Activated naive CD4-positive, alpha-beta T cell treated with anti-CD3 and anti-CD28 coated beads, Interleukin-2, amount 10 ng/mL, durations not matched to agents 7 days and 5 days (primary cell): ENCODE measurements around the gene HSP90B1.

Experiments used
- CTCF ChIA-PET: fragments of 350-600 bp; sonication (Branson Sonifier 250); formaldehyde crosslinking; loops from one replicate; lab custom pipeline; 2021; ENCODE audit warnings: antibody characterized with exemption; lab: Charles Lee
- DNase-seq: peaks from one replicate; pipeline ENCODE4 v3.0.0-alpha.2; 2020
- H3K27ac Mint-ChIP-seq: one replicate; pipeline ENCODE4 v1.8.0; 2021; ENCODE audit warnings: mild to moderate bottlenecking, moderate library complexity, mixed read lengths
- H3K27me3 Mint-ChIP-seq: one replicate; pipeline ENCODE4 v1.8.0; 2021; ENCODE audit warnings: mild to moderate bottlenecking, mixed read lengths
- H3K36me3 Mint-ChIP-seq: one replicate; pipeline ENCODE4 v1.8.0; 2021; ENCODE audit warnings: mixed read lengths
- H3K4me1 Mint-ChIP-seq: one replicate; pipeline ENCODE4 v1.8.0; 2021; ENCODE audit warnings: mixed read lengths
- H3K4me3 Mint-ChIP-seq: one replicate; pipeline ENCODE4 v1.8.0; 2021; ENCODE audit warnings: mild to moderate bottlenecking, moderate library complexity, mixed read lengths
- H3K9me3 Mint-ChIP-seq: one replicate; pipeline ENCODE4 v1.8.0; 2021; ENCODE audit warnings: mixed read lengths

Gene HSP90B1

GRCh38 chr12:103966736-103967135 is 36.5 kb downstream of the HSP90B1 start:
- no peak for DNase-seq
- H3K27ac Mint-ChIP-seq: peak overlapping the region; percentile 98
- CTCF ChIA-PET: interaction anchor here (1.8 kb wide), 2 partner anchors 88 to 93 kb away, joined by 6 to 7 read pairs; no protein-coding TSS in a partner anchor

GRCh38 chr12:103969391-103969790 is 39.2 kb downstream of the HSP90B1 start:
- CTCF ChIA-PET: interaction anchor here (0.9 kb wide), 1 partner anchor 22 kb away, joined by 3 read pairs; no protein-coding TSS in a partner anchor
- Mint-ChIP-seq H3K27ac (no peak overlapping the region), H3K4me3 (no peak overlapping the region), H3K4me1 (peaks cover 62% of the 10 kb centered on the region), H3K27me3 (peaks cover 5% of the 10 kb centered on the region), H3K9me3 (no peaks in the 10 kb centered on the region), H3K36me3 (peaks cover 33% of the 10 kb centered on the region)
- no peak for DNase-seq

More at GRCh38 chr12:103966736-103967135, 36.5 kb downstream of the HSP90B1 start:
- H3K36me3 Mint-ChIP-seq: peaks cover 26% of the 10 kb centered on the region
- peaks cover 54% of the 10 kb centered on the region for H3K4me1 Mint-ChIP-seq
- peak overlapping the region; percentile 99 for H3K4me3 Mint-ChIP-seq
- H3K9me3 Mint-ChIP-seq: no peaks in the 10 kb centered on the region
- H3K27me3 Mint-ChIP-seq: peaks cover 5% of the 10 kb centered on the region

DNA sequence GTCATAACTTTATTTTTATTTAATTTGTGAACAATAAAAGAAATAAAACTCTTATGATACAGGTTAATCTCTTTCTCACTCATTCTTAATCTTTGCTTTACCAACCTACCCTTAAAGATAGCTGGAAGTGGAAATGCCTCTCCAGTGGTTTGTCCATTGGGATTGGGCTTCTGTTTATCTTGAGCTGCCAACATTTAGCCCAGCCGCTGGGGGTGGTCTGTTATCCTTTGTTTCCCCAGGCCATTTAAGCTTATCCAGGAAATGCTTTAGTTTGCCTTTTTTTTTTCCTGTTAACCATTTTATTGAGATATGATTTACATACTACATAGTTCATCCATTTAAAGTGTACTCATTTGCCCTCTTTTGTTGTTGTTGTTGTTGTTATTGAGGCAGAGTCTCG is 43.7 kb downstream of the HSP90B1 start:
- Mint-ChIP-seq H3K4me3 (no peak overlapping the region), H3K4me1 (peaks cover 29% of the 10 kb centered on the region)

GRCh38 chr12:103975368-103975767 is 45.2 kb downstream of the HSP90B1 start:
- H3K4me1 Mint-ChIP-seq: peaks cover 23% of the 10 kb centered on the region
- H3K36me3 Mint-ChIP-seq: peaks cover 32% of the 10 kb centered on the region
- H3K27ac Mint-ChIP-seq: peak overlapping the region; percentile 16

More for the DNA sequence above, 43.7 kb downstream of the HSP90B1 start:
- Mint-ChIP-seq H3K9me3 (no peaks in the 10 kb centered on the region), H3K36me3 (peaks cover 28% of the 10 kb centered on the region), H3K27ac (no peak overlapping the region), H3K27me3 (no peaks in the 10 kb centered on the region)
- CTCF ChIA-PET: interaction anchor here (1.0 to 1.5 kb wide), 3 partner anchors 10 to 135 kb away, joined by 3 to 5 read pairs (median 3); no protein-coding TSS in a partner anchor
- no peak for DNase-seq

GRCh38 chr12:103978384-103978982 is 48.3 kb downstream of the HSP90B1 start:
- no peak overlapping the region for H3K4me3 Mint-ChIP-seq
- CTCF ChIA-PET: no interaction called here

More at GRCh38 chr12:103975368-103975767, 45.2 kb downstream of the HSP90B1 start:
- Mint-ChIP-seq H3K4me3 (no peak overlapping the region), H3K27me3 (no peaks in the 10 kb centered on the region), H3K9me3 (no peaks in the 10 kb centered on the region)
- CTCF ChIA-PET: no interaction called here
- DNase-seq: no peak

DNA sequence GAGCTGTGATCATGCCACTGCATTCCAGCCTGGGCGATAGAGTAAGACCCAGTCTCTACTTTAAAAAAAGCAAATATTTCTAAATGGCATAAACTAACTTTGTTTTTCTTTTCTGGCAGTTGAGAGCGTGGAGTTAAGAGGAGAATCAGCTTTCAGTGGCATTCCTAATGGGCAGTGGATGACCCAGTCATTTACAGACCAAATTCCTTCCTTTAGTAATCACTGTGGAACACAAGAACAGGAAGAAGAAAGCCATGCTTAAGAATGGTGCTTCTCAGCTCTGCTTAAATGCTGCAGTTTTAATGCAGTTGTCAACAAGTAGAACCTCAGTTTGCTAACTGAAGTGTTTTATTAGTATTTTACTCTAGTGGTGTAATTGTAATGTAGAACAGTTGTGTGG is 56.6 kb downstream of the HSP90B1 start:
- CTCF ChIA-PET: no interaction called here
- Mint-ChIP-seq H3K9me3 (no peaks in the 10 kb centered on the region), H3K27me3 (no peaks in the 10 kb centered on the region), H3K36me3 (peaks cover 22% of the 10 kb centered on the region), H3K4me3 (no peak overlapping the region), H3K4me1 (no peaks in the 10 kb centered on the region), H3K27ac (no peak overlapping the region)
- DNase-seq: no peak

More at GRCh38 chr12:103978384-103978982, 48.3 kb downstream of the HSP90B1 start:
- H3K27ac Mint-ChIP-seq: no peak overlapping the region
- H3K9me3 Mint-ChIP-seq: no peaks in the 10 kb centered on the region
- H3K4me1 Mint-ChIP-seq: peaks cover 12% of the 10 kb centered on the region
- H3K36me3 Mint-ChIP-seq: peaks cover 38% of the 10 kb centered on the region
- no peak for DNase-seq
- H3K27me3 Mint-ChIP-seq: no peaks in the 10 kb centered on the region

DNA sequence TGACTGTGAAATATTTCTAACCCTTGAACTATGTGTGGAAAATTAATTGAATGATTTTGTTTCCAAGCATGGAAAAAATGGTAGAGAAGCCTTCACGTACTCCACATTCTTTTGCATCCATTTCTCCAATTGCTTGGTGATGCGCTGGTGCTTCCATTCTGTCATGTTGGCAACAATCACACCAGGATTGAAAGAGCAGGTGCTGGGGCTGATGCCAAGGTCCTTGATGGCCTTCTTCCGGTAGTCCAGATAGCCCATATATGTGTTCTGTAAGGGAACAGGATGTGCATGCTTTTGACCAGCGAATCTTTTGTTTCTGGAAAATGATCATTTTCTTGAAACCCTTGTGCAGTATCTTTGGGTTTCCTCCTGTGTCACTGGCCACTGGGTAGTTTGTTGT is 64.0 kb downstream of the HSP90B1 start:
- CTCF ChIA-PET: no interaction called here
- H3K27me3 Mint-ChIP-seq: peaks cover 16% of the 10 kb centered on the region
- peaks cover 1% of the 10 kb centered on the region for H3K36me3 Mint-ChIP-seq
- DNase-seq: no peak
- no peaks in the 10 kb centered on the region for H3K4me1 Mint-ChIP-seq
- no peak overlapping the region for H3K4me3 Mint-ChIP-seq
- H3K9me3 Mint-ChIP-seq: no peaks in the 10 kb centered on the region
- no peak overlapping the region for H3K27ac Mint-ChIP-seq

GRCh38 chr12:103996595-103996994 is 66.4 kb downstream of the HSP90B1 start:
- Mint-ChIP-seq H3K4me1 (no peaks in the 10 kb centered on the region), H3K4me3 (no peak overlapping the region), H3K9me3 (no peaks in the 10 kb centered on the region), H3K27me3 (peaks cover 20% of the 10 kb centered on the region), H3K36me3 (no peaks in the 10 kb centered on the region), H3K27ac (no peak overlapping the region)
- CTCF ChIA-PET: interaction anchor here (0.6 to 1.0 kb wide), 3 partner anchors 13 to 112 kb away, joined by 3 read pairs; no protein-coding TSS in a partner anchor
- no peak for DNase-seq

- no peaks in the 10 kb centered on the region for H3K4me1 Mint-ChIP-seq
- H3K4me3 Mint-ChIP-seq: no peak overlapping the region
- H3K27me3 Mint-ChIP-seq: peaks cover 20% of the 10 kb centered on the region
- DNase-seq: no peak
- H3K36me3 Mint-ChIP-seq: no peaks in the 10 kb centered on the region
- H3K27ac Mint-ChIP-seq: no peak overlapping the region
- CTCF ChIA-PET: interaction anchor here (0.6 to 1.0 kb wide), 4 partner anchors 88 to 178 kb away, joined by 3 to 4 read pairs (median 3); no protein-coding TSS in a partner anchor
- no peaks in the 10 kb centered on the region for H3K9me3 Mint-ChIP-seq
These were observed 67.2 kb downstream of the HSP90B1 start for GRCh38 chr12:103997286-103997900.
